ENCODE measurements around the gene NNAT.

The NNAT gene

DNA sequence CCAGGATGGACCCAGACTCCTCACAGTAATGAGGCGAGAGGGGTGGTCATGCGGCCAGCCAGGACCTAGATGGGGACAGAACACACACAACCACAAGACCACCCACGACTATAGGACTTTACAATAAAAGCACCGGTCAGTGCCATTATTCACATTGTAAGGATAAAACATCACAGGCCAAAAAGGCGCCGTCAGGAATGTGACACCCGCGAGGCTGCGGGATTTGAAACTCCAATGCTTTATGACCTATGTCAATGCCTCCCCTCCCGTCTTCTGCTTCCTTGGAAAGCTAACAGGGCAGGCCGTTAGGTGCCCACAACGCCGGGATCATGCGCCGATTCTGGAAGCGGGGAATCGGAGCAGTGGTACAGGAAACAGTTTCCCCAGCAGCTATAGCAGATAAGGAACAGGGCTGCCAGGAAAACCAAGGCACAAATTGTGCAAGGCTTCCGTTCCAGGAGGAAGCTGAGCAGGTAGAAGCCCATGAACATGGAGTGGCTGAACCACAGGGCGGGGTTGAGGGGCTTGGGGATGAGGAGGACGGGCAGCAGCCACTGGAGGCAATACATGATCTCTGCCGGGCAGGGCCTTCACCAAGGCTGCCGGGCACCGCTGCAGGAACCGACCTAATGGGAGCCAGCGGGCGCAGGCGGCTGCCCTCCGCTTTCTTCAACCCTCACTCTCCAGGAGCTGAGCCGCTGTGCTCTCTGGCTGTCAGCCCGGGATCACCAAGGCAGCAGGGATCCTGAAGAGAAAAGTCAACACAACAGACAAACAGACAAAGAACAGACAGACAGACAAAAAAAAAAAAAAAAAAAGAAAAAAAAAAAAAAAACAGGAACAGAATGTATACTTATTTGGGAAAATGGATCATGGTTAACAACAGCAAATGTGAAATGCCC lies 2.2 kb upstream of the NNAT start:
- no peak for TF ChIP-seq POLR2AphosphoS5 (IDR thresholded peaks at IDR 0.05; ENCODE audit: low read depth, low read length)
- TF ChIP-seq POLR2A (IDR thresholded peaks at IDR 0.05; ENCODE audit: low read depth, low read length): no peak
- TF ChIP-seq TAF1 (IDR thresholded peaks at IDR 0.05; ENCODE audit: borderline replicate concordance, low read depth, low read length): no peak
- DNase-seq (ENCODE audit: insufficient read length): no peak
- FAIRE-seq: no peak

DNA sequence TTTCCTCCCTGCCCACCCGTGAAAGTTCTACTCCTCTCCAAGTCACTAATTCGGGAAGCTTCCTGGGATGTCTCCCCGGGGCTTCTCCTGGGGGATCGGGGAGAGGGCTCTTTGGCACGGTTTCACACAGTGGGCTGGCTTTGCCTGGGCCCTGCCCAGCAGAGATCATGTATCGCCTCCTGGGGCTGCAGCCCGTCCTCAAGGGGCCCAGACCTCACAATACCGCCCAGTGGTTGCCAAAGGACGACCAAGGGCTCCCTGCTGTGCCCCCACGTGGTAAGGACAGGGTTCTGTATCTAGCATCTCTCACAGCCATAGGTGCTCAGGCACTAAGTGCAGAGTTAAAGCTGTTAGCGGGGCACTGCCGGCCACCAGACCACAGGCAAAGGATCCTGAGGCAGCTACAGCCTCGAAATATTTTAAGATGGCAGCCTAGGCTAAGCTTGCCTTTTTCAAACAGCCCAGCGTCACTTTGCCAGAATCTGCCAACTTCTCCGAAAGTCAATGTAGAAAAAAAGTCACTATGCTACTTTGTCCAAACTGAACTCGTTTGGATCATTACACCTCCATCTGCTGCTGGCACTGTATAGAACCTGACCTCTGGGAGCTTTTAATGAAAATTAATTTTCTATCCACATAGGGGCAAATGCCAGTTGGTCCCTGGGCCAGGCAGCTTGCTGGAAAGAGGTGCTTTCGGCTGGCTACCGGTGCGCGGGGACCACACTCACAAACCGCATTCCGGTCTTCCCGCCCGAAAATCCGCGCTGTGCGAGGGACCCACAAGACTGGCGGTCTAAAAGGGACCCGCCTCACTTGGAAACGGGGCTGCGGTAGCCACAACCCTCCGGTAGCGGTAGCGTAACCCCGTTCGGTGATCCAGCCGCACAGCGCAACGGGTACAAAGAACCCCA lies 1.3 kb upstream of the NNAT start:
- DNase-seq (ENCODE audit: insufficient read length) (no peak), FAIRE-seq (no peak)
- TF ChIP-seq POLR2AphosphoS5 (IDR thresholded peaks at IDR 0.05; ENCODE audit: low read depth, low read length) (no peak), POLR2A (IDR thresholded peaks at IDR 0.05; ENCODE audit: low read depth, low read length) (no peak), TAF1 (IDR thresholded peaks at IDR 0.05; ENCODE audit: borderline replicate concordance, low read depth, low read length) (no peak)

DNA sequence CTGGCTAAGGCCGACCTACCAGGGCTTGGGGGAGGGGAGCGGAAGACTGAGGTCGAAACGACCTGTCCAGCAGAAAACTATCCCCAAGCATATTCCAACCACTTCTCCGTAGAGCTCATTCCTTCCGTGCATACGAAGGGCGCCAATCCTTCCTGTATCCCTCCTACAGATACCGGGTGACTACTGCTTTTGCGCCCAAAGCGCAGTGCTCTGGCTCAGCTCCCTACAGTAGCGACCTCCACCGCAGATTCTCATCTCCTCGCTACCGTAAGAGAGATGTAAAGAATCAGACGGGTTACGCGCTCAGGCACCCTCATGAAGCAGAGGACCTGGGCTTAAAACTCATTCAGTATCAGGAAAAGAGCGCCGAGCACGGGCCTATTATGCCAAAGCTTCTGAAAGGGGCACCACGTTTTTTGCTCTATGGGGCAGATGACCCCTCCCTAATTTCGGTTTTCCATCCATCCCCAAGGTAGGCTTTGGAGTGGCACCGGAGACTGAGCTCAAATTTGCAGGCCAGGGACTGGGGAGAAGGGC lies 563 bp upstream of the NNAT start:
- no peak for DNase-seq (ENCODE audit: insufficient read length)
- no peak for FAIRE-seq
- no peak for TF ChIP-seq POLR2AphosphoS5 (IDR thresholded peaks at IDR 0.05; ENCODE audit: low read depth, low read length)
- no peak for TF ChIP-seq TAF1 (IDR thresholded peaks at IDR 0.05; ENCODE audit: borderline replicate concordance, low read depth, low read length)
- no peak for TF ChIP-seq POLR2A (IDR thresholded peaks at IDR 0.05; ENCODE audit: low read depth, low read length)

DNA sequence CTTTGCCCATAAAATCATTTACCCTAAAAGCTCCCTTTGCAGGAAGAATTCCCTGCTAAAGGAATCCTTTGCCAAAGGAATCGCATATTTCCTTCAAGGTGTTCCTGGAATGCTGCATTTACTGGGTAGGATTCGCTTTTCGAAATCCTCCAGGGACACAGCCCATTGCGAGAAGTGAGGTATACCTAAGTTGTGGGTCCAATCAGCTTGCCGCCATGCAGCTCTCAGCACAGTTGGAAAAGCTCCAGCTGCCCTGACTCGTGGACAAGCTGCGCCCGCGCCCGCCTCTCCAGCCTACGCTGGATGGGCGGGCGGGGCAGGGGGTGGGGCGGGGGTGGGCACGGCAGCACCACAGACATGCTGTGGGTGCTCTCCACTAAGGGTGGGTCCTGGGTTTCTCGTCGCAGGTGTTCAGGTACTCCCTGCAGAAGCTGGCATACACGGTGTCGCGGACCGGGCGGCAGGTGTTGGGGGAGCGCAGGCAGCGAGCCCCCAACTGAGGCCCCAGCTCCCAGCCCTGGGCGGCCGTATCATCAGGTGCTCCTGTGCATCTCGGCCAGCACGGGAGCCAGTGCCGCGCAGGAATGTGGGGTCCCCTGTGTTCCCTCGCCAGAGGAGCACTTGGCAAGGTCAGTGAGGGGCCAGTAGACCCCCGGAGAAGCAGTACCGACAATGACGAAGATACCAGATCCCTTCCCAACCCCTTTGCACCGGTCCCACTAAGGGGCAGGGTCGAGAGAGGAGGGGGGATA lies 1.4 kb downstream of the NNAT start:
- DNase-seq (ENCODE audit: insufficient read length): no peak
- TF ChIP-seq POLR2AphosphoS5 (IDR thresholded peaks at IDR 0.05; ENCODE audit: low read depth, low read length) (no peak), POLR2A (IDR thresholded peaks at IDR 0.05; ENCODE audit: low read depth, low read length) (no peak), TAF1 (IDR thresholded peaks at IDR 0.05; ENCODE audit: borderline replicate concordance, low read depth, low read length) (no peak)
- no peak for FAIRE-seq

DNA sequence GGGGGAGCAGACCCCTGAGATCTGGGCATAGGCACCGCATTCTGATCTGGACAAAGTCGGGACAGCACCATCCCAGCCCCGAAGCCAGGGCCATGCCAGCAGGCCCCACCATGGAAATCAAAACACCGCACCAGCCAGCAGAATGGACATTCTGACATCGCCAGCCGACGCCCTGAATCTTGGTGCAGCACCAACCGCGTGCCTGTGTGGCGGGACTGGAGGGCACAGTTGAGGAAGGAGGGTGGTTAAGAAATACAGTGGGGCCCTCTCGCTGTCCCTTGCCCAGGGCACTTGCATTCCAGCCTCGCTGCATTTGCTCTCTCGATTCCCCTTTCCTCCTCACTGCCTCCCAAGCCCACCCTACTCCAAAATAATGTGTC lies 2.0 kb downstream of the NNAT start:
- FAIRE-seq: no peak
- DNase-seq (ENCODE audit: insufficient read length): no peak
- TF ChIP-seq POLR2A (IDR thresholded peaks at IDR 0.05; ENCODE audit: low read depth, low read length) (no peak), POLR2AphosphoS5 (IDR thresholded peaks at IDR 0.05; ENCODE audit: low read depth, low read length) (no peak), TAF1 (IDR thresholded peaks at IDR 0.05; ENCODE audit: borderline replicate concordance, low read depth, low read length) (no peak)

DNA sequence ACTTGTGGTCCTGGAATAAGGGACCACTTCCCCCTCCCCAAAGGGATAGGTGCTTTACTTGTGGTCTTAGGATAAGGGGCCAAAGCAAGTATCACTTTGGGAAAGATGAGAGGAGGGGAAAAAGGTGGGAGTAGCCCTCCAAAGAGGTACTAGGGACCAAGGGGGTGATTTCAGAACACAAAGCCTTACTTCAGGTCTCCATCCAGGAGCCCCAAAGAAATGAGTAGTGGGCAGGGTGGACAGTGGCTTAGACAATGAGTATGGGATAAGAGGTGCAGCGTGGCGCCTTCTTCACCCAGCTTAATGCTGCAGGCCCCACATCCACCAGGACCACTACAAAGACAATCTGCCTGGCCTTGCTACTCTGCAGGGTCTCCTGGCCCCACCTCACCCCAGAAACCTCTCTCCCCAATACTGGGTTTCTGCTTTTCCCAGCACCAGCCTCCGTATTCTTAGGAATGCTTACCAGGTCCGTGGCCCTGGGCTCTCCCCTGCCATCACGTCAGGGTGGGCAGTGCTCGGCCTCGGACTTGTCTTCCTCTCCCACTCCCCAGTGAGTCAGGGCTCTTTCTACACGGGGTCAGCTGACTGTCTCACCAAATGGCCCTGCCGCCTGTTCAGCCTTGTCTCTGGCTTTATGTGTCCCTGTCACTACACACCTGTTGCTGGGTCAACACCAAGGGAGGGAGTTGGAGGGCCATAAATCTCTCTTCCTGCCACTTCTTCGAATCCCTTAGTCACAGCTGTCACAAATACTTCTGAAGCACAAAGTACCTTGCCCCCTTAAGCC lies 3.1 kb downstream of the NNAT start:
- DNase-seq (ENCODE audit: insufficient read length) (no peak), FAIRE-seq (no peak)
- TF ChIP-seq POLR2AphosphoS5 (IDR thresholded peaks at IDR 0.05; ENCODE audit: low read depth, low read length) (no peak), TAF1 (IDR thresholded peaks at IDR 0.05; ENCODE audit: borderline replicate concordance, low read depth, low read length) (no peak), POLR2A (IDR thresholded peaks at IDR 0.05; ENCODE audit: low read depth, low read length) (no peak)

DNA sequence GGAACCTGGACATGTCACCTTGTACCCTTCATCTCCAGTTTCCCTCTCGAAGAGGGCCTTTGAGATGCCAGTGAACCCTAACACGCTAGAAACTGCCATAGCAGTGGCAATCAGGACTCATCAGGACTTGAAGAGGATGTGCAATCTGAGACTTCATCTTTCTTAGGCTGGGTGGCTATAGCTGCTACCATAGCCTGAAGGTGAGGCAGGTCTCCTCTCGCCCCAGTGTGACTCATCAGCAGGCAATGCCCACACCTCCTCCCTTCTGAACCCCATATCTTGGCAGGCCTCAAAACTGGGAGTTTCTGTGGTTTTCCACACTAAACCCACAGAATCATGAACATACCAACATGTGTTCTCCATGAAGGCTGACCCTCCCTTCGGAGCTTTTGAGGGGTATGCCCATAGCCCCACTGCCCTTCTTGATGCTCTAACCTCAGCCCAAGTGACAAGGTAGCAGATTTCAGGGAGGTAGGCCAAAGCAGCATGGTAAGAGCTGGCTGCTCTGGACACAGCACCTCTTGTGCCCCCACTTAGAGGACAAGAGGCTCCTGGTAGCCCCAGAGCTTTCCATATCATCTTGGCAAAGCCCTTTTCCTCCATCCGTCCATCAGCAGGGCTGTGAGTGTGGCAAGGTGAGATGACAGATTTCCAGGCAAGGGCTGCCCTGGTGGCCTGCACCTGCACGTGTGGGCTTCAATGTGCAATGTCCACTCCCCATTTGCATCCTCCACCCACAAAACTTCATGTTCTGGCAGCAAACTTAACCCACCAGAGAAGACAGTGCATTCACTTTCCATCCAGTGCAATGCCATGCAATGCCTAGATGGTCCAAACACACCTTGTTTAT lies 4.0 kb downstream of the NNAT start:
- TF ChIP-seq POLR2AphosphoS5 (IDR thresholded peaks at IDR 0.05; ENCODE audit: low read depth, low read length) (no peak), POLR2A (IDR thresholded peaks at IDR 0.05; ENCODE audit: low read depth, low read length) (no peak), TAF1 (IDR thresholded peaks at IDR 0.05; ENCODE audit: borderline replicate concordance, low read depth, low read length) (no peak)
- DNase-seq (ENCODE audit: insufficient read length): no peak
- FAIRE-seq: no peak

DNA sequence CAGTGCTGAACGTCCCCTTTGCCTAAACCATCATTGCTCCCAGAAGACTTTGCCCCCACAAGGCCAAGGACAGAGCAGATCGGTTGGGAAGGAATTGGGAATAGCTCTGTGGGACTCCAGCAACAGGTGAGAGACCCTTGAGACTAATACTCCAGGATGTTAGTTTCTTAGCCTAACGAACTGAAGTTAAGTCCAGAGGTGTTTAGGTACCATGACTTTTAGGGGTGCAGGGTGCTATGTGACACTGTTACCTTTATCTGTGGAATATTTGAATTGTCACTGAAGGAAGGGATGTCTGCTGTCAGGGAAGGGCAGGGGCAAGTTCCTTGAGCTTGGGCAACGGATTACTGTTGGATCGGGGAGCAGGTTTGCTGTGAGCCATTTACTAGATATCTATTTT lies 4.8 kb downstream of the NNAT start:
- TF ChIP-seq TAF1 (IDR thresholded peaks at IDR 0.05; ENCODE audit: borderline replicate concordance, low read depth, low read length): no peak
- no peak for TF ChIP-seq POLR2AphosphoS5 (IDR thresholded peaks at IDR 0.05; ENCODE audit: low read depth, low read length)
- TF ChIP-seq POLR2A (IDR thresholded peaks at IDR 0.05; ENCODE audit: low read depth, low read length): no peak
- FAIRE-seq (no peak), DNase-seq (ENCODE audit: insufficient read length) (no peak)

DNA sequence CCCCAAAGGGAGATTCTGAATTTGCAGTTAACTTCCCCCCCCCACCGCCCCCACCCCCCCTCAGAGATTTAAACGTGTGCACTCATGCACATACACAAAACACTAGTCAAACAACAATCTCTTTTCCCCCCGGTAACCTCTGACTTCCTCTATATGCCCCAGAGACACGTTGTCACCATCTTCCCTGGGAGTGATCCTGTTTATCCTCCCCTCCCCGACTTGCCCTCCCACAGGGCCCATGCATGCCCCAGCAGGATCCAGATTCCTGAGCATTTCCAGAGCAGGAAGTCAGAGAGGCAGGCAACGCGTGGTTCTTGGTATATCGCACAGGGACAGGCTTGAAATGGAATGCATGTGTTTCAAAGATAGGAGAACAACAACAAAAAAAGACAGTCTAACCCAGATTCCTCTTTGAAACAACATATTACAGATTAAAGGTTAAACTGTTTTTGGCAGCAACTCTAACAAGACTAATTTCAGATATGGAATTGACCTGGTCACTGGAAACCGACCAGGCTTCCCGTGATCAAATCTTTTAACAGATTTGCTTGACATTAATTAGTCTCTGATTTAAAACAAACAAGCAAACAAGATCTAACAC lies 5.3 kb downstream of the NNAT start:
- no peak for TF ChIP-seq POLR2AphosphoS5 (IDR thresholded peaks at IDR 0.05; ENCODE audit: low read depth, low read length)
- TF ChIP-seq POLR2A (IDR thresholded peaks at IDR 0.05; ENCODE audit: low read depth, low read length): no peak
- no peak for TF ChIP-seq TAF1 (IDR thresholded peaks at IDR 0.05; ENCODE audit: borderline replicate concordance, low read depth, low read length)
- DNase-seq (ENCODE audit: insufficient read length): no peak
- peak; percentile 76 for FAIRE-seq

Data from GM12892 (cell line).